Mesendoderm (in vitro differentiated cells): ENCODE results near the gene SCFD1.
"Not testable (repeated sequence)": the region's sequence is repeated elsewhere in the genome, so short reads cannot be mapped to it uniquely, and the experiment has no call there.

ENCODE experiments used
- DNase-seq: peaks from one replicate; pipeline ENCODE4 v3.0.0; 2013
- H2AK5ac ChIP-seq: 2 replicates; pipeline ENCODE4 v1.6.1; 2013; ENCODE audit warnings: low read length, inconsistent platforms
- H2BK120ac ChIP-seq: 2 replicates; pipeline ENCODE4 v1.6.1; 2013; ENCODE audit warnings: low read depth, mild to moderate bottlenecking, low read length, moderate library complexity, mixed read lengths
- H2BK15ac ChIP-seq: replicated peaks from 2 replicates; pipeline ENCODE4 v1.6.1; 2013; ENCODE audit warnings: low read depth, mild to moderate bottlenecking, moderate library complexity
- H2BK5ac ChIP-seq: 2 replicates; pipeline ENCODE4 v1.6.1; 2013; ENCODE audit warnings: low read length, inconsistent platforms
- H3K18ac ChIP-seq: 2 replicates; pipeline ENCODE4 v1.6.1; 2013; ENCODE audit warnings: mild to moderate bottlenecking, low read length, mixed read lengths
- H3K23ac ChIP-seq: one replicate; pipeline ENCODE4 v1.6.1; 2013; ENCODE audit warnings: low read length
- H3K27ac ChIP-seq: 2 replicates; pipeline ENCODE4 v1.5.1; 2013; ENCODE audit warnings: low read depth, mild to moderate bottlenecking, inconsistent platforms, low read length, moderate library complexity
- H3K27me3 ChIP-seq: 2 replicates; pipeline ENCODE4 v1.6.1; 2013; ENCODE audit warnings: low read length, control low read depth, mild to moderate bottlenecking, inconsistent platforms; ENCODE audit not compliant: insufficient read depth, poor library complexity
- H3K36me3 ChIP-seq: 2 replicates; pipeline ENCODE4 v1.6.1; 2013; ENCODE audit warnings: low read length, inconsistent platforms; ENCODE audit not compliant: control insufficient read depth, insufficient read depth
- H3K4ac ChIP-seq: one replicate; pipeline ENCODE4 v1.6.1; 2013; ENCODE audit warnings: low read depth, mild to moderate bottlenecking, low read length, moderate library complexity
- H3K4me1 ChIP-seq: 2 replicates; pipeline ENCODE4 v1.6.1; 2013; ENCODE audit warnings: low read depth, low read length, inconsistent platforms; ENCODE audit not compliant: control insufficient read depth
- H3K4me2 ChIP-seq: 2 replicates; pipeline ENCODE4 v1.6.1; 2013; ENCODE audit warnings: low read length
- H3K4me3 ChIP-seq: 2 replicates; pipeline ENCODE4 v1.5.1; 2013; ENCODE audit warnings: mild to moderate bottlenecking, low read length
- H3K56ac ChIP-seq: one replicate; pipeline ENCODE4 v1.6.1; 2013; ENCODE audit warnings: low read length
- H3K79me1 ChIP-seq: 2 replicates; pipeline ENCODE4 v1.6.1; 2013; ENCODE audit warnings: low read length, inconsistent platforms
- H3K79me2 ChIP-seq: 2 replicates; pipeline ENCODE4 v1.6.1; 2013; ENCODE audit warnings: mild to moderate bottlenecking, low read length; ENCODE audit not compliant: control insufficient read depth, insufficient read depth
- H3K9ac ChIP-seq: 2 replicates; pipeline ENCODE4 v1.6.1; 2013; ENCODE audit warnings: low read length, inconsistent platforms
- H4K5ac ChIP-seq: one replicate; pipeline ENCODE4 v1.6.1; 2013; ENCODE audit warnings: low read length
- H4K8ac ChIP-seq: one replicate; pipeline ENCODE4 v1.6.1; 2013; ENCODE audit warnings: low read depth, mild to moderate bottlenecking, control low read depth, low read length, moderate library complexity
- WGBS: extraction: QIAGEN DNeasy Blood & Tissue Kit; methylation state at CpG from one replicate; pipeline ENCODE4 v1.1.7; 2013; ENCODE audit warnings: low lambda C conversion rate, missing lambda C conversion rate; ENCODE audit not compliant: insufficient coverage; ENCODE audit errors: extremely low coverage; 5-methylcytosine and 5-hydroxymethylcytosine counted together

Gene SCFD1

GRCh38 chr14:30604696-30605095 is 17.4 kb upstream of the SCFD1 start:
- H4K5ac ChIP-seq, H4K8ac ChIP-seq, H2BK5ac ChIP-seq, H3K36me3 ChIP-seq, H2AK5ac ChIP-seq, DNase-seq, H3K23ac ChIP-seq, H3K9ac ChIP-seq, H2BK15ac ChIP-seq, H3K56ac ChIP-seq, H3K79me2 ChIP-seq, H3K4me1 ChIP-seq, H3K79me1 ChIP-seq, H3K4me2 ChIP-seq, H3K18ac ChIP-seq, H3K4ac ChIP-seq, H3K4me3 ChIP-seq, H3K27ac ChIP-seq, H3K27me3 ChIP-seq, H2BK120ac ChIP-seq: not testable (repeated sequence)
- WGBS, result no CpG with 5 or more reads among the region's 8 CpGs

GRCh38 chr14:30607156-30607780 is 14.9 kb upstream of the SCFD1 start:
- Histone ChIP-seq H2BK15ac (no peak overlapping the region), H3K36me3 (peaks cover 4% of the 10 kb centered on the region), H3K18ac (no peak overlapping the region), H4K5ac (no peak overlapping the region), H3K27me3 (no peaks in the 10 kb centered on the region), H3K79me1 (no peaks in the 10 kb centered on the region), H2BK5ac (no peak overlapping the region), H3K56ac (no peak overlapping the region), H3K4me2 (no peak overlapping the region), H3K4me3 (no peak overlapping the region), H2BK120ac (no peak overlapping the region), H3K79me2 (no peaks in the 10 kb centered on the region), H3K4me1 (no peaks in the 10 kb centered on the region), H3K4ac (no peak overlapping the region), H2AK5ac (no peak overlapping the region), H4K8ac (no peak overlapping the region), H3K23ac (no peak overlapping the region), H3K9ac (no peak overlapping the region), H3K27ac (no peak overlapping the region)
- no CpG with 5 or more reads among the region's 1 CpG for WGBS
- DNase-seq, result no peak

DNA sequence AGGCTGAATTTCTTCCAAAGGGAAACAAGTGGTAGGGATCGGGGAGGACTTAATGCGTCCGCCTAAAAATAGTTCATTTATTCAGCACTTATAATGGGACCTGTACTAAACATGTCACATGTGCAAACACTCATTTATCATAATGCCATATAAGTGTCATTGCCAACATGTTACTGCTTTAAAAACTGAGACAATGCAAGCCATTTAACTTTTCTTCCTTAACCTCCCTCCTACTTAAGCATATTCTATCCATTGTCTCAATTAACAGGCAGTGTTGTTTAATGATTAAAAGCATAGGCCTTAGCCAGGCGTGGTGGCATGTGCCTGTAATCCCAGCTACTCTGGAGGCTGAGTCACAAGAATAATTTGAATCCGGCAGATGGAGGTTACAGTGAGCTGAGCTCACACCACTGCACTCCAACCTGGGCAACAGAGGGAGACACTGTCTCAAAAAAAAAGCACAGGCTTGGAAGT is 13.5 kb upstream of the SCFD1 start:
- H2BK15ac ChIP-seq, result no peak overlapping the region
- DNase-seq, result peak; percentile 16
- H3K18ac ChIP-seq, result no peak overlapping the region
- H3K9ac ChIP-seq, result no peak overlapping the region
- no peak overlapping the region for H3K27ac ChIP-seq
- no peak overlapping the region for H3K4me2 ChIP-seq
- H3K56ac ChIP-seq, result no peak overlapping the region
- peaks cover 3% of the 10 kb centered on the region for H3K36me3 ChIP-seq
- H2AK5ac ChIP-seq, result no peak overlapping the region
- no peak overlapping the region for H3K23ac ChIP-seq
- H4K5ac ChIP-seq, result no peak overlapping the region
- H3K27me3 ChIP-seq, result no peaks in the 10 kb centered on the region
- no peak overlapping the region for H3K4me3 ChIP-seq
- H2BK120ac ChIP-seq, result no peak overlapping the region
- no peak overlapping the region for H3K4ac ChIP-seq
- H3K79me2 ChIP-seq, result no peaks in the 10 kb centered on the region
- H2BK5ac ChIP-seq, result no peak overlapping the region
- no peaks in the 10 kb centered on the region for H3K79me1 ChIP-seq
- no CpG with 5 or more reads among the region's 5 CpGs for WGBS
- H4K8ac ChIP-seq, result no peak overlapping the region
- H3K4me1 ChIP-seq, result no peaks in the 10 kb centered on the region

- no peak overlapping the region for H4K5ac ChIP-seq
- no peaks in the 10 kb centered on the region for H3K4me1 ChIP-seq
- peak overlapping the region; percentile 81 for H4K8ac ChIP-seq
- no peak overlapping the region for H2AK5ac ChIP-seq
- H3K79me2 ChIP-seq, result no peaks in the 10 kb centered on the region
- H2BK120ac ChIP-seq, result no peak overlapping the region
- peaks cover 3% of the 10 kb centered on the region for H3K36me3 ChIP-seq
- no peak overlapping the region for H3K23ac ChIP-seq
- H3K27ac ChIP-seq, result no peak overlapping the region
- DNase-seq, result peak; percentile 47
- H3K18ac ChIP-seq, result no peak overlapping the region
- no peak overlapping the region for H3K9ac ChIP-seq
- H3K79me1 ChIP-seq, result no peaks in the 10 kb centered on the region
- no peak overlapping the region for H2BK15ac ChIP-seq
- H3K27me3 ChIP-seq, result no peaks in the 10 kb centered on the region
- H3K4me2 ChIP-seq, result no peak overlapping the region
- WGBS, result no CpG with 5 or more reads among the region's 6 CpGs
- no peak overlapping the region for H2BK5ac ChIP-seq
- no peak overlapping the region for H3K4ac ChIP-seq
- no peak overlapping the region for H3K4me3 ChIP-seq
- no peak overlapping the region for H3K56ac ChIP-seq
These were observed 11.3 kb upstream of the SCFD1 start for GRCh38 chr14:30610787-30611343.

DNA sequence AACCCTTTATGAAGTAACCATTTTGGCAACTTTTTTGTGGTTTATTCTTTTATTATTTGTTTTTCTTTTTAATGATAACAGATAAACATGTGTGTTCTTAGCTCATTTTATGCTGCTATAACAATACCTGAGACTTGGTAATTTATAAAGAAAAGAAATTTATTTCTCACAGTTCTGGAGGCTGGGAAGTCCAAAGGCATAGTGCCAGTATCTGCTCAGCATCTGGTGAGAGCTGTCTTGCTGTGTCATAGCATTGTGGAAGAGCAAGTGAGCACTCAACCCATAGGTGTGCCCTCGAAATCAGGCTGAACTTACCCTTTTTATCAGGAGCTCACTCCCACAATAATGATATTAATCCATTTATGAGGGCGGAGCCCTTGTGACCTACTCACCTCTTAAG is 8.0 kb upstream of the SCFD1 start:
- no CpG with 5 or more reads among the region's 2 CpGs for WGBS
- no peak overlapping the region for H2BK120ac ChIP-seq

GRCh38 chr14:30620178-30620577 is 1.9 kb upstream of the SCFD1 start:
- Histone ChIP-seq H2BK120ac (no peak overlapping the region), H2AK5ac (no peak overlapping the region), H2BK5ac (no peak overlapping the region), H3K4me2 (no peak overlapping the region), H3K36me3 (no peaks in the 10 kb centered on the region), H3K4me1 (peaks cover 2% of the 10 kb centered on the region), H3K9ac (no peak overlapping the region), H3K4me3 (no peak overlapping the region), H3K23ac (no peak overlapping the region), H3K79me1 (peaks cover 5% of the 10 kb centered on the region), H3K18ac (no peak overlapping the region), H3K56ac (no peak overlapping the region), H4K8ac (no peak overlapping the region), H3K79me2 (peaks cover 15% of the 10 kb centered on the region), H3K27me3 (no peaks in the 10 kb centered on the region), H4K5ac (no peak overlapping the region), H2BK15ac (no peak overlapping the region), H3K4ac (no peak overlapping the region), H3K27ac (no peak overlapping the region)
- no peak for DNase-seq
- WGBS, result no CpG with 5 or more reads among the region's 1 CpG

More for the DNA sequence above, 8.0 kb upstream of the SCFD1 start:
- no peak overlapping the region for H4K5ac ChIP-seq
- no peaks in the 10 kb centered on the region for H3K4me1 ChIP-seq
- no peak overlapping the region for H3K9ac ChIP-seq
- no peak for DNase-seq
- H3K79me2 ChIP-seq, result no peaks in the 10 kb centered on the region
- H3K27me3 ChIP-seq, result no peaks in the 10 kb centered on the region
- no peak overlapping the region for H2BK15ac ChIP-seq
- no peak overlapping the region for H2AK5ac ChIP-seq
- H3K79me1 ChIP-seq, result no peaks in the 10 kb centered on the region
- no peak overlapping the region for H4K8ac ChIP-seq
- no peak overlapping the region for H3K27ac ChIP-seq
- no peak overlapping the region for H3K4ac ChIP-seq
- H3K23ac ChIP-seq, result no peak overlapping the region
- peaks cover 3% of the 10 kb centered on the region for H3K36me3 ChIP-seq
- no peak overlapping the region for H3K56ac ChIP-seq
- no peak overlapping the region for H3K18ac ChIP-seq
- H2BK5ac ChIP-seq, result no peak overlapping the region
- no peak overlapping the region for H3K4me3 ChIP-seq
- no peak overlapping the region for H3K4me2 ChIP-seq
